Mucosa of rectum (tissue), 2 donors: ENCODE data around the gene THPO.

Experiments used
- H3K27ac ChIP-seq, 2 donors: one replicate each; pipeline ENCODE4 v1.7.0; 2013; ENCODE audit warnings: inconsistent platforms in 2 of 2, low read depth in 2 of 2, low read length in 2 of 2
- H3K27me3 ChIP-seq, 2 donors: one replicate each; pipeline ENCODE4 v1.7.0; 2013; ENCODE audit warnings: low read length in 2 of 2; ENCODE audit not compliant: control insufficient read depth in 2 of 2, insufficient read depth in 2 of 2
- H3K36me3 ChIP-seq, 2 donors: one replicate each; pipeline ENCODE4 v1.7.0; 2013; ENCODE audit warnings: low read length in 2 of 2; ENCODE audit not compliant: control insufficient read depth in 2 of 2, insufficient read depth in 2 of 2
- H3K4me1 ChIP-seq, 2 donors: one replicate each; pipeline ENCODE4 v1.7.0; 2013; ENCODE audit warnings: low read length in 2 of 2, mild to moderate bottlenecking in 1 of 2; ENCODE audit not compliant: control insufficient read depth in 2 of 2, insufficient read depth in 2 of 2
- H3K4me3 ChIP-seq, 2 donors: one replicate each; pipeline ENCODE4 v1.7.0; 2013; ENCODE audit warnings: low read length in 2 of 2
- H3K9ac ChIP-seq, 2 donors: one replicate each; pipeline ENCODE4 v1.7.0; 2013; ENCODE audit warnings: low read length in 2 of 2, low read depth in 1 of 2, mild to moderate bottlenecking in 1 of 2
- H3K9me3 ChIP-seq, 2 donors: one replicate each; pipeline ENCODE4 v1.7.0; 2013; ENCODE audit warnings: low read length in 2 of 2; ENCODE audit not compliant: control insufficient read depth in 2 of 2
- donor health status: healthy.
- donor health status: Normal muscosa, but diverticular disease.

The THPO gene

DNA sequence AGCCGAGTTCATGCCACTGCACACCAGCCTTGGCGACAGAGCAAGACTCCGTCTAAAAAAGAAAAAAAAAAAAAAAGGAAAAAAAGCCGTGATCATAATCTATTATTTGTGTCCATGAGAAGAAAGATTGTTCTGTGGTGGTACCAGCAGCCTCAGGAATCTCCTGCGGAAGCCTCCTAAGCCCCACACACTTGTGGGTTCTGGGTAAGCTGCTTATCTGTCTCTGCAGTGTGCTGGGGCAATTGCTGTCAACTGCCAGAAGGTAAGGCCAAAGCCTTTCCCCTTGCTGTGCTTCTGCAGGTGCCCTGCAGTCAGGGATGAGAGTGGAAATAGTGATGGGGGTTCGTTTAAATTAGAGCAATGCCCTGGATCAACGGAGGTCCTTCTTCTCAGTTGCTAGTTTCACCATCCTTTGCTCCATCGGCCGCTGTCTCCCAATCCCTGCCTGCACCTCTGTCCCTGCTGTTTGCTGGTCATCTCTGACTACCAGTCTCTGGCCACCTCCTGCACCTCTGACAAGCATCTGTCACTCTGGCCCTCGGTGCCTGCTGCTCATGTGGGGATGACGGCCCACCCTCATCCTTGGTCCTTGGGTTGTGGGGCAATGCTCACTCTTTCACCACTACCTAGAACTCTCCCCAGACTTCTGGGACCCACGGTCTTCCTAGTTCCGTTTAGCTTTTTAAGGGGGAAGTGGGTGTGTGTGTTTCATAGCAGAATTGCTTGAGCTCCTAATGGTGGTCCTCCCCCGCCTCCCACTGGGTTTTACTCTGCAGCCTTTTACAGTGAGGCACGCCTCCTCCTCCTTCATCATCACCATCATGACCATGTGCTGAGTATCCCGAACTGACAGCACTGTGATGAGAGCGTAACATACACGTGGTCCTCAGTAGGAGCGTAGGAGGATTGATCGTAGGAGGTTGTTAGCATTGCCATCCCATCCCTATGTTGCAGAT, 27.3 kb upstream of the THPO start:
- no peak overlapping the region for H3K4me3 ChIP-seq
- peaks cover 7 to 8% of the 10 kb centered on the region in 2 donors for H3K27me3 ChIP-seq
- H3K36me3 ChIP-seq = no peaks in the 10 kb centered on the region
- no peaks in the 10 kb centered on the region for H3K4me1 ChIP-seq
- H3K9ac ChIP-seq = no peak overlapping the region
- no peak overlapping the region for H3K27ac ChIP-seq
- H3K9me3 ChIP-seq = no peaks in the 10 kb centered on the region

- no peaks in the 10 kb centered on the region for H3K4me1 ChIP-seq
- H3K27me3 ChIP-seq = peaks cover 8 to 10% of the 10 kb centered on the region in 2 donors
- no peaks in the 10 kb centered on the region for H3K36me3 ChIP-seq
- no peak overlapping the region for H3K9ac ChIP-seq
- H3K27ac ChIP-seq = no peak overlapping the region
- H3K9me3 ChIP-seq = no peaks in the 10 kb centered on the region
- H3K4me3 ChIP-seq = no peak overlapping the region
Measured at GRCh38 chr3:184399410-184399809, 21.4 kb upstream of the THPO start.

GRCh38 chr3:184395320-184395660, 17.3 kb upstream of the THPO start:
- H3K4me3 ChIP-seq = no peak overlapping the region
- peaks cover 3 to 4% of the 10 kb centered on the region in 2 donors for H3K27me3 ChIP-seq
- H3K9me3 ChIP-seq = no peaks in the 10 kb centered on the region
- H3K36me3 ChIP-seq = no peaks in the 10 kb centered on the region
- no peak overlapping the region for H3K9ac ChIP-seq
- no peak overlapping the region for H3K27ac ChIP-seq
- H3K4me1 ChIP-seq = no peaks in the 10 kb centered on the region

DNA sequence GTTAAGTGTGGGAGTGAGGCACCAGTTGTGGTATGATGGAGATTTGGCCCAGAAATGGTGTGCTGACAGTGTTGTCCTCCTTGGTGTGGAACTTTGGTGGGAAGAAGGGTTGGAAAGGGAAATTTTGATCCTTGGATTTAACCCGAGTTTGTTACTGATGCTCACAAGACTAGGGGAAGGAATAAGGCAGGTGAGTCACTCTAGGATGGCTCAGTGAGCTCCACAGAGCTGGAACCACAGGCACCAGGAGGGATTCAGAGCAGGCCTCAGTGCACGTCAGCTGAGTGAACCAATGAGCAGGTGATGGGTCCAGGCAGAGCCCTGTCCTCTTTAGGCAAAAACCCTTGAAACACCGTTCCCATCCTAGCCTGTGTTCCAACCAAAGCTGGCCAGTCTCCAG, 13.3 kb upstream of the THPO start:
- H3K9me3 ChIP-seq = no peaks in the 10 kb centered on the region
- no peak overlapping the region for H3K9ac ChIP-seq
- no peaks in the 10 kb centered on the region for H3K36me3 ChIP-seq
- no peaks in the 10 kb centered on the region for H3K4me1 ChIP-seq
- peaks cover 3 to 4% of the 10 kb centered on the region in 2 donors for H3K27me3 ChIP-seq
- H3K27ac ChIP-seq = no peak overlapping the region
- H3K4me3 ChIP-seq = no peak overlapping the region

DNA sequence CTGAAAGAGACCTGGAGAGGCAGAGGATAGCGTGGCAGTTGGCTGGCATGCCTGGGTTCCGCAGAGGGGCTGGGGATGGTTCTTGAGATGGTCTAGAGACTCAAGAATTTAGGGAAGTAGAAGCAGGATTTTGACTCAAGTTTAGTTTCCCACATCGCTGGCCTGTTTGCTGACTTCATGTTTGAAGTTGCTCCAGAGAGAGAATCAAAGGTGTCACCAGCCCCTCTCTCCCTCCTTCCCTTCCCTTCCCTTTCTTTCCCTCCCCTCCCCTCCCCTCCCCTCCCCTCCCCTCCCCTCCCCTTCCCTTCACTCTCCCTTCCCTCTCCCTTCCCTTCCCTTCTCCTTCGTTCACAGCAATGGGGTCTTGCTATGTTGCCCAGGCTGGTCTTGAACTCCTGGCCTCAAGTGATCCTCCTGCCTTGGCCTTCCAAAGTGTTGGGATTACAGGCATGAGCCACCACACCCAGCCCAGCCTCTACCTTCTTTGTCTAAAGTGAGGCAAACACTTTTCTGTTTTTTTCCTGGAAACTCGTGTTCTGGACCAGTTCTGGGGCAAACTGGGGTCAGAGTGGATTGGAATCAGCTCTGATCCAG, 12.0 kb upstream of the THPO start:
- no peak overlapping the region for H3K27ac ChIP-seq
- H3K9ac ChIP-seq = no peak overlapping the region
- no peaks in the 10 kb centered on the region for H3K36me3 ChIP-seq
- H3K4me1 ChIP-seq = no peaks in the 10 kb centered on the region
- no peak overlapping the region for H3K4me3 ChIP-seq
- H3K27me3 ChIP-seq = peaks cover 2 to 3% of the 10 kb centered on the region in 2 donors
- no peaks in the 10 kb centered on the region for H3K9me3 ChIP-seq

DNA sequence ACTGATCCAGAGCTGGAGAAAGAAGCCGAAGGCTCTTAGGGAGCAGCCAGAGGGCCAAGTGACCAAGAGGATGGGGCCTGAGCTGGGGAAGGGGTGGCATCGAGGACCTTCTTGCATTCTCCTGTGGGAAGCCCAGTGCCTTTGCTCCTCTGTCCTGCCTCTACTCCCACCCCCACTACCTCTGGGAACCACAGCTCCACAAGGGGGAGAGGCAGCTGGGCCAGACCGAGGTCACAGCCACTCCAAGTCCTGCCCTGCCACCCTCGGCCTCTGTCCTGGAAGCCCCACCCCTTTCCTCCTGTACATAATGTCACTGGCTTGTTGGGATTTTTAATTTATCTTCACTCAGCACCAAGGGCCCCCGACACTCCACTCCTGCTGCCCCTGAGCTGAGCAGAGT, 11.4 kb upstream of the THPO start:
- no peaks in the 10 kb centered on the region for H3K4me1 ChIP-seq
- no peak overlapping the region for H3K27ac ChIP-seq
- H3K27me3 ChIP-seq = peaks cover 2 to 3% of the 10 kb centered on the region in 2 donors
- no peaks in the 10 kb centered on the region for H3K9me3 ChIP-seq
- no peaks in the 10 kb centered on the region for H3K36me3 ChIP-seq
- H3K9ac ChIP-seq = no peak overlapping the region
- H3K4me3 ChIP-seq = no peak overlapping the region

GRCh38 chr3:184388936-184389230, 10.9 kb upstream of the THPO start:
- no peaks in the 10 kb centered on the region for H3K36me3 ChIP-seq

GRCh38 chr3:184388164-184388935, 10.3 kb upstream of the THPO start:
- H3K9ac ChIP-seq = no peak overlapping the region
- peaks cover 3 to 7% of the 10 kb centered on the region in 2 donors for H3K27me3 ChIP-seq
- H3K36me3 ChIP-seq = no peaks in the 10 kb centered on the region
- H3K4me1 ChIP-seq = no peaks in the 10 kb centered on the region
- H3K27ac ChIP-seq = no peak overlapping the region
- H3K9me3 ChIP-seq = no peaks in the 10 kb centered on the region
- H3K4me3 ChIP-seq = no peak overlapping the region

More at GRCh38 chr3:184388936-184389230, 10.9 kb upstream of the THPO start:
- H3K9me3 ChIP-seq = no peaks in the 10 kb centered on the region
- H3K9ac ChIP-seq = no peak overlapping the region
- H3K27me3 ChIP-seq = peaks cover 2 to 6% of the 10 kb centered on the region in 2 donors
- H3K27ac ChIP-seq = no peak overlapping the region
- no peaks in the 10 kb centered on the region for H3K4me1 ChIP-seq
- no peak overlapping the region for H3K4me3 ChIP-seq

GRCh38 chr3:184387174-184387714, 9.2 kb upstream of the THPO start:
- no peak overlapping the region for H3K9ac ChIP-seq
- H3K9me3 ChIP-seq = no peaks in the 10 kb centered on the region
- H3K4me1 ChIP-seq = no peaks in the 10 kb centered on the region
- no peak overlapping the region for H3K27ac ChIP-seq
- peaks cover 7 to 10% of the 10 kb centered on the region in 2 donors for H3K27me3 ChIP-seq
- H3K4me3 ChIP-seq = no peak overlapping the region
- H3K36me3 ChIP-seq = no peaks in the 10 kb centered on the region
